ENCODE results near the gene CDKN2D.

The CDKN2D gene

GRCh38 chr19:10603873-10604459 is 35.2 kb upstream of the CDKN2D start:
- TF ChIP-seq, protein P1, sequence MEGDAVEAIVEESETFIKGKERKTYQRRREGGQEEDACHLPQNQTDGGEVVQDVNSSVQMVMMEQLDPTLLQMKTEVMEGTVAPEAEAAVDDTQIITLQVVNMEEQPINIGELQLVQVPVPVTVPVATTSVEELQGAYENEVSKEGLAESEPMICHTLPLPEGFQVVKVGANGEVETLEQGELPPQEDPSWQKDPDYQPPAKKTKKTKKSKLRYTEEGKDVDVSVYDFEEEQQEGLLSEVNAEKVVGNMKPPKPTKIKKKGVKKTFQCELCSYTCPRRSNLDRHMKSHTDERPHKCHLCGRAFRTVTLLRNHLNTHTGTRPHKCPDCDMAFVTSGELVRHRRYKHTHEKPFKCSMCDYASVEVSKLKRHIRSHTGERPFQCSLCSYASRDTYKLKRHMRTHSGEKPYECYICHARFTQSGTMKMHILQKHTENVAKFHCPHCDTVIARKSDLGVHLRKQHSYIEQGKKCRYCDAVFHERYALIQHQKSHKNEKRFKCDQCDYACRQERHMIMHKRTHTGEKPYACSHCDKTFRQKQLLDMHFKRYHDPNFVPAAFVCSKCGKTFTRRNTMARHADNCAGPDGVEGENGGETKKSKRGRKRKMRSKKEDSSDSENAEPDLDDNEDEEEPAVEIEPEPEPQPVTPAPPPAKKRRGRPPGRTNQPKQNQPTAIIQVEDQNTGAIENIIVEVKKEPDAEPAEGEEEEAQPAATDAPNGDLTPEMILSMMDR (IDR thresholded peaks at IDR 0.05; ENCODE audit: low read depth, low read length, missing control alignments), result no peak
- H3K4me3 ChIP-seq (ENCODE audit: low read depth, low read length), result peak overlapping the region; percentile 93
- DNase-seq (ENCODE audit: low read depth), result no peak
- in situ Hi-C loops (cut with HindIII; ENCODE audit: low sequenced_read_pairs), result no loop called here

DNA sequence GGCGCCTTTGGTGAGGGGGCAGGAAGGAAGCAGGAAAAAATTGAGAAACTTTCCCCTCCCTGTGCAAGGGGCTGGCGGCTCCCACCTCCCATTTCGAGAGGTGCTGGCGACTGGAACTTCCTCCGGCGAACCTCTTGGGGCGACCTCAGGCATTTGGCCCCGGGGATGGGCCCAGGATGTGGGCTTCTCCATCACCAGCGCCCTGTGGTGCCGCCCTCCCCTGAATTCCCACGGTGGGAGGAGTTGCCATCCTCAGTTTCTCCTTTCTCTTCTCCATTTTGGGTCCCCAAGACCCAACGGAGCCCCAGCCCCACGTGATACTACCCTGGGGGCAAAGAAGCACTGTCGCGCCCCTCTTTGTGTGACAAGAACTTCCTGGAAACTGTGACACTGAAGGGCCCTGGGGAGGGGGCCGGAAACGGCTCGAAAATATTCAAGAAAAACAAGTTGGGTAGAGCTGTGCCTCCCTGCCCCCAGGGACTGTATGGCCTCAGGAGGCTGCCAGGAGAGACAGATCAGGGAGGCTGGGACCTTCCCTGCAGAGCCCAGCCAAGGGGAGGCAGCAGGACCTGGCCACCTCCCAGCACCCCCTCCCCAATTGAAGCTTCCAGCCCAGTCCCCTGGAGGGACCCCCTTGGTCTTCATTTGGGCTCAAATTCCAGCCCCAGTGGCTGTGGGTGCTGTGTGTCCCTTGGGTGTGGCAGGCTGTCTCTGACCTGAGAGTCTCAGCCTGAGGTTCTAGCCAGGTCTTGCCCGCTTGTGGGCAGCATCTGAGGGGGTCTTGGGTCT is 34.5 kb upstream of the CDKN2D start:
- in situ Hi-C loops (cut with HindIII; ENCODE audit: low sequenced_read_pairs), result no loop called here
- no peak for DNase-seq (ENCODE audit: low read depth)
- TF ChIP-seq, protein P1 (IDR thresholded peaks at IDR 0.05; ENCODE audit: low read depth, low read length, missing control alignments), result no peak
- H3K4me3 ChIP-seq (ENCODE audit: low read depth, low read length), result peak overlapping the region; percentile 93

DNA sequence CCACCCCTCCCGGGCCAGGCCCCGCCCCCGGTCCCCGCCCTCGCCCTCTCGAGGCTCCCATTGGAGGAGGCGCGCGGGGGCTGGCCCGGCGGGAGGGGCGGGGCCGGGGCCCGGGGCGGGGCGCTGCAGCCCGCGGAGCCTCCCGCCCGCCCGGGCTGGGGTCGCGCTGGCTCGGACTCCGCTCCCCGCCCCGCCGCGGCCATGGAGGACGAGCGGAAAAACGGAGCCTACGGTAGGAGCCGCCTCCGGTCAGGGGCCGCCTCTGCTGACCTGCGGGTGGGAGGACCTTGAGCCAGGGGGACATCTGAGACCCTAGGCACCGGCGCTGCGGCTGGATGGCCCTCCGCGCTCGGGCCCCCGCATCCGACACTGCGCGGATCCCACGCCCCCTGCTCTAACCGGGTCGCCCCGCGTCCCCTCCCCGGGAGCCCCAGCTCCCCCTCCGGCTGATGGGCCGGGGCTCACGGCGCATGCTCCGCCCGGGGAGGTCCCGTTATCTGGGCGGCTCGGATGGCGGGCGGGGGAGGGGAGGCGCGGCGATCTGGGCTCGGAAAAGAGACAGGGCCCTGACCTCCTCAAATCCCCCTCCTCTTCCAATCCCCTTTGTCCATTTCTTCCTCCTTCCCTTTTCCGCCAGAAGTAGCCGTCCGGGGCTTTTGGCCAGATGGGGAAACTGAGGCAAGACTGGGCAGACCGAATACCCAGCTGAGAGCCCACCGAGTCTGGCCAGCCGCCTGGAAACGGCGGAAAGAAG is 33.7 kb upstream of the CDKN2D start:
- peak overlapping the region; percentile 93 for H3K4me3 ChIP-seq (ENCODE audit: low read depth, low read length)
- peak; percentile 19 for DNase-seq (ENCODE audit: low read depth)
- TF ChIP-seq, protein P1 (IDR thresholded peaks at IDR 0.05; ENCODE audit: low read depth, low read length, missing control alignments), result no peak
- in situ Hi-C loops (cut with HindIII; ENCODE audit: low sequenced_read_pairs), result no loop called here

GRCh38 chr19:10601999-10602329 is 33.2 kb upstream of the CDKN2D start:
- TF ChIP-seq, protein P1 (IDR thresholded peaks at IDR 0.05; ENCODE audit: low read depth, low read length, missing control alignments), result no peak
- DNase-seq (ENCODE audit: low read depth), result no peak
- in situ Hi-C loops (cut with HindIII; ENCODE audit: low sequenced_read_pairs), result no loop called here
- peak overlapping the region; percentile 7 for H3K4me3 ChIP-seq (ENCODE audit: low read depth, low read length)

DNA sequence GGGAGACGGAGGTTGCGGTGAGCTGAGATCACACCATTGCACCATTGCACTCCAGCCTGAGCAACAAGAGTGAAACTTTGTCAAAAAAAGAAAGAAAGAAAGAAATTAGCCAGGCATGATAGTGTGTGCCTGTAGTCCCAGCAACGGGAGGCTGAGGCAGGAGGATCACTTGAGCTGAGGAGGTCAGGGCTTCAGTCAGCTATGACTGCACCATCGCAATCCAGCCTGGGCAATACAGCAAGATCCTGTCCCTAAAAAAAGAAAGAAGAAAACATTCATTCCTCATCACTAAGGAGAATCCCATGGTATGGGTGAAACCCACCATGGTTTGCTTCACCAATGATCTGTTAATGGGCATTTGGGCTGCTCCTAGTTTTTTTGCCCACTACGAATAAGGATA is 31.4 kb upstream of the CDKN2D start:
- in situ Hi-C loops (cut with HindIII; ENCODE audit: low sequenced_read_pairs), result no loop called here
- TF ChIP-seq, protein P1 (IDR thresholded peaks at IDR 0.05; ENCODE audit: low read depth, low read length, missing control alignments), result no peak
- no peak overlapping the region for H3K4me3 ChIP-seq (ENCODE audit: low read depth, low read length)
- DNase-seq (ENCODE audit: low read depth), result no peak

GRCh38 chr19:10593820-10594637 is 25.2 kb upstream of the CDKN2D start:
- TF ChIP-seq, protein P1 (IDR thresholded peaks at IDR 0.05; ENCODE audit: low read depth, low read length, missing control alignments), result no peak
- in situ Hi-C loops (cut with HindIII; ENCODE audit: low sequenced_read_pairs), result no loop called here
- no peak for DNase-seq (ENCODE audit: low read depth)
- no peak overlapping the region for H3K4me3 ChIP-seq (ENCODE audit: low read depth, low read length)

Measured in astrocyte of the cerebellum (primary cell).